ENCODE results near the gene SLC39A11.

The SLC39A11 gene

GRCh38 chr17:72931635-72932034, 160.9 kb downstream of the SLC39A11 start:
- H3K27ac ChIP-seq (ENCODE audit: low read depth, low read length): no peak overlapping the region
- no peak overlapping the region for H3K4me3 ChIP-seq (ENCODE audit: low read depth in 1 of 5, low read length in 5 of 5)
- H3K36me3 ChIP-seq (ENCODE audit: control insufficient read depth in 5 of 5, insufficient read depth in 5 of 5, low read length in 5 of 5): no peaks in the 10 kb centered on the region
- no peak overlapping the region for H3K9ac ChIP-seq (ENCODE audit: low read length in 5 of 5)
- H3K4me1 ChIP-seq (ENCODE audit: control insufficient read depth in 5 of 5, insufficient read depth in 5 of 5, low read length in 5 of 5): no peaks in the 10 kb centered on the region
- H3K9me3 ChIP-seq (ENCODE audit: control insufficient read depth in 5 of 5, low read length in 5 of 5): no peaks in the 10 kb centered on the region
- H3K27me3 ChIP-seq (ENCODE audit: control insufficient read depth in 5 of 5, insufficient read depth in 4 of 5, low read length in 5 of 5): no peaks in the 10 kb centered on the region

- no peaks in the 10 kb centered on the region for H3K36me3 ChIP-seq (ENCODE audit: control insufficient read depth in 5 of 5, insufficient read depth in 5 of 5, low read length in 5 of 5)
- no peaks in the 10 kb centered on the region for H3K4me1 ChIP-seq (ENCODE audit: control insufficient read depth in 5 of 5, insufficient read depth in 5 of 5, low read length in 5 of 5)
- no peak overlapping the region for H3K4me3 ChIP-seq (ENCODE audit: low read depth in 1 of 5, low read length in 5 of 5)
- no peaks in the 10 kb centered on the region for H3K27me3 ChIP-seq (ENCODE audit: control insufficient read depth in 5 of 5, insufficient read depth in 4 of 5, low read length in 5 of 5)
- H3K9ac ChIP-seq (ENCODE audit: low read length in 5 of 5): no peak overlapping the region
- no peaks in the 10 kb centered on the region for H3K9me3 ChIP-seq (ENCODE audit: control insufficient read depth in 5 of 5, low read length in 5 of 5)
- H3K27ac ChIP-seq (ENCODE audit: low read depth, low read length): no peak overlapping the region
Measured at GRCh38 chr17:72931163-72931562, 161.3 kb downstream of the SLC39A11 start.

- no peak overlapping the region for H3K27ac ChIP-seq (ENCODE audit: low read depth, low read length)
- no peaks in the 10 kb centered on the region for H3K9me3 ChIP-seq (ENCODE audit: control insufficient read depth in 5 of 5, low read length in 5 of 5)
- no peaks in the 10 kb centered on the region for H3K27me3 ChIP-seq (ENCODE audit: control insufficient read depth in 5 of 5, insufficient read depth in 4 of 5, low read length in 5 of 5)
- no peak overlapping the region for H3K4me3 ChIP-seq (ENCODE audit: low read depth in 1 of 5, low read length in 5 of 5)
- H3K4me1 ChIP-seq (ENCODE audit: control insufficient read depth in 5 of 5, insufficient read depth in 5 of 5, low read length in 5 of 5): no peaks in the 10 kb centered on the region
- H3K36me3 ChIP-seq (ENCODE audit: control insufficient read depth in 5 of 5, insufficient read depth in 5 of 5, low read length in 5 of 5): peaks cover 0 to 4% (median 0%) of the 10 kb centered on the region in 5 donors
- no peak overlapping the region for H3K9ac ChIP-seq (ENCODE audit: low read length in 5 of 5)
Measured at GRCh38 chr17:72930031-72930430, 162.5 kb downstream of the SLC39A11 start.

DNA sequence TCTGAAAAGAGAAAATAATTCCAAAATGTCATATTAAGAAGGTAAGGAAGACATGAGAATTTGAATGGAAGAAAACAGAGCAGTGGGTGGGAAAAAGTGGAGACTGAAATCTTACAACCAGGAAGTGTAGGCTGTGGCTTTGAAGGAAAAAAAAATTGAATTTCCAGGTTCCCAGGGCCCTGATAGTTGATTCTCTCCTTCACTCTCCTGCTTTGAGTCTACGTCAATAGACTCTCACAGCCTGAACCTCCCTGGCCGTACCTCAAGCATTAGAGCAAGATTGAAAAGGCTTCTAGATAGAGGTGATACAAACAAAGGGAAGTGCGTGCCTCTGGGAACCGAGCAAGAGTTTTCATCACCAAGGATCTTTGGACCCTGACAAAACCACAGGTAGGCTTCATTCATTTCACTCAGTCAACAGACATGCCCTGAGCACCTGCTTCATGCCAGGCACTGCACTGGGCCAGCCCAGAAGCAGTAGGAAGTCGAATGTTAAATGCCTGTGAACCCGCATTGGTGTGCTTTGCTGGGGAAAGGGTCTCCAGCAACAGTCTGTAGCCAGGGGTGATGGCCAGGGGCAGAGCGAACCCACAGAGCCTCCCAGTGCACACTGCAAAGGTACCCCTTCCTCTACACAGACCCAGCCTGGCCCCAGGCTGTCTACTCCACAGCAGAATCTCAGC, 163.9 kb downstream of the SLC39A11 start:
- no peak overlapping the region for H3K4me3 ChIP-seq (ENCODE audit: low read depth in 1 of 5, low read length in 5 of 5)
- H3K4me1 ChIP-seq (ENCODE audit: control insufficient read depth in 5 of 5, insufficient read depth in 5 of 5, low read length in 5 of 5): no peaks in the 10 kb centered on the region
- H3K9ac ChIP-seq (ENCODE audit: low read length in 5 of 5): no peak overlapping the region
- no peaks in the 10 kb centered on the region for H3K9me3 ChIP-seq (ENCODE audit: control insufficient read depth in 5 of 5, low read length in 5 of 5)
- H3K27me3 ChIP-seq (ENCODE audit: control insufficient read depth in 5 of 5, insufficient read depth in 4 of 5, low read length in 5 of 5): no peaks in the 10 kb centered on the region
- peaks cover 0 to 4% (median 0%) of the 10 kb centered on the region in 5 donors for H3K36me3 ChIP-seq (ENCODE audit: control insufficient read depth in 5 of 5, insufficient read depth in 5 of 5, low read length in 5 of 5)
- H3K27ac ChIP-seq (ENCODE audit: low read depth, low read length): no peak overlapping the region

GRCh38 chr17:72927760-72928159, 164.7 kb downstream of the SLC39A11 start:
- Histone ChIP-seq H3K27ac (ENCODE audit: low read depth, low read length) (no peak overlapping the region), H3K9ac (ENCODE audit: low read length in 5 of 5) (no peak overlapping the region), H3K9me3 (ENCODE audit: control insufficient read depth in 5 of 5, low read length in 5 of 5) (no peaks in the 10 kb centered on the region), H3K4me3 (ENCODE audit: low read depth in 1 of 5, low read length in 5 of 5) (no peak overlapping the region), H3K27me3 (ENCODE audit: control insufficient read depth in 5 of 5, insufficient read depth in 4 of 5, low read length in 5 of 5) (no peaks in the 10 kb centered on the region), H3K36me3 (ENCODE audit: control insufficient read depth in 5 of 5, insufficient read depth in 5 of 5, low read length in 5 of 5) (peaks cover 0 to 4% (median 0%) of the 10 kb centered on the region in 5 donors), H3K4me1 (ENCODE audit: control insufficient read depth in 5 of 5, insufficient read depth in 5 of 5, low read length in 5 of 5) (no peaks in the 10 kb centered on the region)

GRCh38 chr17:72927146-72927545, 165.3 kb downstream of the SLC39A11 start:
- Histone ChIP-seq H3K36me3 (ENCODE audit: control insufficient read depth in 5 of 5, insufficient read depth in 5 of 5, low read length in 5 of 5) (peaks cover 0 to 4% (median 0%) of the 10 kb centered on the region in 5 donors), H3K27me3 (ENCODE audit: control insufficient read depth in 5 of 5, insufficient read depth in 4 of 5, low read length in 5 of 5) (no peaks in the 10 kb centered on the region), H3K9ac (ENCODE audit: low read length in 5 of 5) (no peak overlapping the region), H3K4me1 (ENCODE audit: control insufficient read depth in 5 of 5, insufficient read depth in 5 of 5, low read length in 5 of 5) (peaks cover 0 to 3% (median 0%) of the 10 kb centered on the region in 5 donors), H3K27ac (ENCODE audit: low read depth, low read length) (no peak overlapping the region), H3K9me3 (ENCODE audit: control insufficient read depth in 5 of 5, low read length in 5 of 5) (no peaks in the 10 kb centered on the region), H3K4me3 (ENCODE audit: low read depth in 1 of 5, low read length in 5 of 5) (no peak overlapping the region)

DNA sequence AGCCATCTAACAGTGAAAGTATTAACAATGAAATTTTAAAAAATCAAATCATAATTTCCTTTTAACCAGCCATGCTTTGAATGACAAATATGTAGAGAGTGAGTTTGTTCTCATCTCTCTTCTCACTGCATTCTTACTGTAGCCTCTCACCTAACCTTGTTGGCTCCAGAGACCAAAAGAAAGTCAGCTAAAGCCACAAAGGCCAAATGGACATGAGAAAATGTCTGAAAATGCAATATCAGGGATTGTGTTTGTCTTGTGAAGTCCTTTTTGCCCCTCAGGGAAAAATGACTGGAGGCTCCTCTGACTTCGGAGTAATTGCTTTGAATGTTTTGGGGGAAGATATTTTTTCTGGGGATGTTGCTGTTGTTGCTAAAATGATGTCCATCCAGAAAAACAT, 166.3 kb downstream of the SLC39A11 start:
- Histone ChIP-seq H3K9ac (ENCODE audit: low read length in 5 of 5) (no peak overlapping the region), H3K27me3 (ENCODE audit: control insufficient read depth in 5 of 5, insufficient read depth in 4 of 5, low read length in 5 of 5) (no peaks in the 10 kb centered on the region), H3K9me3 (ENCODE audit: control insufficient read depth in 5 of 5, low read length in 5 of 5) (no peaks in the 10 kb centered on the region), H3K27ac (ENCODE audit: low read depth, low read length) (no peak overlapping the region), H3K4me3 (ENCODE audit: low read depth in 1 of 5, low read length in 5 of 5) (no peak overlapping the region), H3K36me3 (ENCODE audit: control insufficient read depth in 5 of 5, insufficient read depth in 5 of 5, low read length in 5 of 5) (peaks cover 0 to 4% (median 0%) of the 10 kb centered on the region in 5 donors), H3K4me1 (ENCODE audit: control insufficient read depth in 5 of 5, insufficient read depth in 5 of 5, low read length in 5 of 5) (peaks cover 0 to 3% (median 0%) of the 10 kb centered on the region in 5 donors)

DNA sequence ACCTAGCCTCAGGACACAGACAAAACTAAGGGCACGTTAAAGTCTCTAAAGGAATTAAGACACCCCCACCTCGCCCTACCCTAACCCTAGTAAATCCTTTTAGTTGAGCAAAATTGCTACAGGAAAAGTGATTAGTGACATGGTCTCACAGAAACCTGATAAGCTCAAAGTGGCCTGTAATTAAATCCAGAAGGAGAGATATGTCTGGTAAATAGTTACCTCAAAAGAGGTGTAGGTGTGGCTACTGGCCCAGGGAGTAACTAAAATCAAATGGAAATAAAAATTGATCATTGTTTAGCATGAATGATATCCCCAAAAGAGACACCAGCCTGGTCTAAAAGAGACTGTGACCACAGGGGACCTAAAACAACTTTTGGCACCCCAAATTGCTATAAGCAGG, 168.3 kb downstream of the SLC39A11 start:
- Histone ChIP-seq H3K9me3 (ENCODE audit: control insufficient read depth in 5 of 5, low read length in 5 of 5) (no peaks in the 10 kb centered on the region), H3K4me3 (ENCODE audit: low read depth in 1 of 5, low read length in 5 of 5) (no peak overlapping the region), H3K36me3 (ENCODE audit: control insufficient read depth in 5 of 5, insufficient read depth in 5 of 5, low read length in 5 of 5) (peaks cover 0 to 4% (median 0%) of the 10 kb centered on the region in 5 donors), H3K27ac (ENCODE audit: low read depth, low read length) (no peak overlapping the region), H3K4me1 (ENCODE audit: control insufficient read depth in 5 of 5, insufficient read depth in 5 of 5, low read length in 5 of 5) (peaks cover 0 to 3% (median 0%) of the 10 kb centered on the region in 5 donors), H3K9ac (ENCODE audit: low read length in 5 of 5) (no peak overlapping the region), H3K27me3 (ENCODE audit: control insufficient read depth in 5 of 5, insufficient read depth in 4 of 5, low read length in 5 of 5) (no peaks in the 10 kb centered on the region)

DNA sequence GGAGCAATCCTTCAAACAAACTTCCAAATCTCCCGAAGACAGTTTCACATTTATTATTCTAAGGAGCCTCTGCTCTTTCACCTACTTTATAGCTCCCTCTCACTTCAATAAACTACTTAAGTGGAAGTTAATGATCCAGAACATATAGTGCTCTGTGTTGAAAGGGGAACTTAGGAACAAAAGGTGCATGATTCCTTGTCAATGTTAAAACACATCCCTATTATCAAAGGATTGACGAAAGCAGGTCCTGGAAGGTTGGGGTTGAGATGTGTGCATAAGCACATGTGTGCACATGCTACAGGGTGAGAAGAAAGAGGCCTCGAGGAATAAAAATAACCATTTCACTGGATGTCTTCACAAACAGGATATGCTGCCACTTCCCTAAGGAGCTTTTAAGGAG, 170.3 kb downstream of the SLC39A11 start:
- Histone ChIP-seq H3K9ac (ENCODE audit: low read length in 5 of 5) (no peak overlapping the region), H3K4me3 (ENCODE audit: low read depth in 1 of 5, low read length in 5 of 5) (no peak overlapping the region), H3K27me3 (ENCODE audit: control insufficient read depth in 5 of 5, insufficient read depth in 4 of 5, low read length in 5 of 5) (no peaks in the 10 kb centered on the region), H3K4me1 (ENCODE audit: control insufficient read depth in 5 of 5, insufficient read depth in 5 of 5, low read length in 5 of 5) (peaks cover 0 to 3% (median 0%) of the 10 kb centered on the region in 5 donors), H3K9me3 (ENCODE audit: control insufficient read depth in 5 of 5, low read length in 5 of 5) (peaks cover 0 to 3% (median 0%) of the 10 kb centered on the region in 5 donors), H3K27ac (ENCODE audit: low read depth, low read length) (no peak overlapping the region), H3K36me3 (ENCODE audit: control insufficient read depth in 5 of 5, insufficient read depth in 5 of 5, low read length in 5 of 5) (peaks cover 0 to 7% (median 0%) of the 10 kb centered on the region in 5 donors)

DNA sequence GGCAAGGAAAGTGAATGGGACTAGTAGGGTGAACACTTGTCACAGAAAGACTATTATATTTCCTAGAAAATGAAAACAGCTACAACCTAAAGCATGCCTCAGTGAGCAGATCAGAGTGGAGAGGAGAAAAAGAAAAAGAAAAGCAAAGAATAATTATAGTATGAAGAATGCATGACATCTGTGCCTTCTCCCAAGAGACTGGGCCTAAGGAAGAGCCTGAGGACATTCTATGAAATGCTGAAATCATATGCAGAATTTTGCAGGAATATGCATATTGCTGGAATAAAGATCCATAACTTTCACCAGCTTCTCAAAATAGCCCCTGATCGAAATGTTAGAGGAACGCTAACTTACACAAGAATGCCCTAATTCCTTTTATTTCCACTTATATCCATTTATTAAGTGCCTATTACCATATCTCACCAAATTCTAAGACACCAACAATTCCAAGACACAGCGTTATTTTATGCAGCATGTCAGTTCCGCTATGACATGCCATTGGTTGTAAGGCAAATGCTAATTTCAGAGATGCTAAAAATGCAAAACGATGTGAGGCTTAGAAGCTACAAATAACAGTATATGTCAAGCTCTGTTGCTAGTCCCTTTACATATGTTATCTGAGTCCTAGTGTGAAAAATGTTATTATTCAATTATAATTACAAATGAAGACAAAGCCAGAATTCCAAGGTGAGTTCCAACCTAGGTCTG, 171.0 kb downstream of the SLC39A11 start:
- Histone ChIP-seq H3K9ac (ENCODE audit: low read length in 5 of 5) (no peak overlapping the region), H3K4me1 (ENCODE audit: control insufficient read depth in 5 of 5, insufficient read depth in 5 of 5, low read length in 5 of 5) (peaks cover 0 to 3% (median 0%) of the 10 kb centered on the region in 5 donors), H3K36me3 (ENCODE audit: control insufficient read depth in 5 of 5, insufficient read depth in 5 of 5, low read length in 5 of 5) (peaks cover 0 to 9% (median 0%) of the 10 kb centered on the region in 5 donors), H3K27ac (ENCODE audit: low read depth, low read length) (no peak overlapping the region), H3K9me3 (ENCODE audit: control insufficient read depth in 5 of 5, low read length in 5 of 5) (peaks cover 0 to 5% (median 0%) of the 10 kb centered on the region in 5 donors), H3K4me3 (ENCODE audit: low read depth in 1 of 5, low read length in 5 of 5) (no peak overlapping the region), H3K27me3 (ENCODE audit: control insufficient read depth in 5 of 5, insufficient read depth in 4 of 5, low read length in 5 of 5) (no peaks in the 10 kb centered on the region)

All from subcutaneous abdominal adipose tissue (tissue), 5 donors.